Spleen (tissue), 11 donors: Measurements from ENCODE around the gene SLC4A2. TPM values are rescaled to one million over a fixed set of nuclear protein-coding genes. Genes with fewer than 3 reads are reported as not detected.

Source experiments
- DNase-seq: peaks from one replicate; pipeline ENCODE4 v3.0.0-alpha.2; 2020
- H3K27ac ChIP-seq, 8 donors: fragments of 200-600 bp; sonication (generic) in 7 of 8; 1 replicate in 4 of 8; 2 replicates in 4 of 8; pipeline versions ENCODE4 v1.5.0 to v1.8.0; 2016 to 2021; ENCODE audit warnings: inconsistent platforms in 4 of 8, mild to moderate bottlenecking in 4 of 8, moderate library complexity in 1 of 8
- H3K27me3 ChIP-seq, 7 donors: fragments of 200-600 bp; sonication (generic) in 6 of 7; replicated peaks in 1 of 7; 1 replicate in 4 of 7; 2 replicates in 3 of 7; pipeline versions ENCODE4 v1.5.0 to v1.8.0; 2016 to 2021; ENCODE audit warnings: inconsistent platforms in 3 of 7, mild to moderate bottlenecking in 1 of 7
- H3K36me3 ChIP-seq, 6 donors: fragments of 200-600 bp; sonication (generic) in 5 of 6; 1 replicate in 4 of 6; 2 replicates in 2 of 6; pipeline versions ENCODE4 v1.5.0 to v1.8.0; 2016 to 2021; ENCODE audit warnings: inconsistent platforms in 2 of 6
- H3K4me1 ChIP-seq, 6 donors: fragments of 200-600 bp; sonication (generic) in 5 of 6; 1 replicate in 3 of 6; 2 replicates in 3 of 6; pipeline versions ENCODE4 v1.5.0 to v1.8.0; 2016 to 2021; ENCODE audit warnings: inconsistent platforms in 3 of 6
- H3K4me3 ChIP-seq, 8 donors: fragments of 200-600 bp; sonication (generic) in 7 of 8; 1 replicate in 4 of 8; 2 replicates in 4 of 8; pipeline versions ENCODE4 v1.5.0 to v1.8.0; 2016 to 2021; ENCODE audit warnings: inconsistent platforms in 4 of 8, mild to moderate bottlenecking in 4 of 8, moderate library complexity in 2 of 8
- H3K9me3 ChIP-seq, 8 donors: fragments of 200-600 bp; sonication (generic) in 7 of 8; 1 replicate in 4 of 8; 2 replicates in 4 of 8; pipeline versions ENCODE4 v1.5.0 to v1.8.0; 2016 to 2021; ENCODE audit warnings: inconsistent platforms in 4 of 8
- POLR2A ChIP-seq, 3 donors: fragments of 450-650 bp; IDR thresholded peaks; one replicate each; pipeline ENCODE4 v1.5.1; 2017; ENCODE audit warnings: antibody characterized with exemption in 3 of 3, mild to moderate bottlenecking in 1 of 3
- POLR2AphosphoS5 ChIP-seq, 3 donors: sonication (generic); formaldehyde crosslinking; IDR thresholded peaks; one replicate each; pipeline ENCODE4 v1.5.1; 2017; ENCODE audit warnings: antibody characterized with exemption in 3 of 3
- WGBS, 5 donors: extraction: QIAGEN DNeasy Blood & Tissue Kit in 3 of 5; methylation state at CpG; one replicate each; pipeline versions ENCODE4 v1.1.5 to v1.1.7; 2013 to 2018; 5-methylcytosine and 5-hydroxymethylcytosine counted together
- intact Hi-C: fragments of 100-400 bp; cut with DNase I; formaldehyde crosslinking; loops from one replicate; pipeline ENCODE4 v1.15.0; 2023; ENCODE audit warnings: low total_unique reads
- polyA plus RNA-seq, 3 donors: library from polyadenylated mRNA; stranded (reverse); fragments of 200-250 nt; gene quantifications; one replicate each; pipeline ENCODE4 v1.2.1, GENCODE V29; 2013
- total RNA-seq, 7 donors: library from RNA; depleted of rRNA in 3 of 7; stranded (reverse); fragments of >200 nt in 3 of 7; fragmentation: NEBNext Ultra II Directional in 4 of 7; extraction: Animal tissue kit (Norgen Biotek cat#: 25700) in 4 of 7; gene quantifications; one replicate each; pipeline versions ENCODE4 v1.1.0 to v1.2.1, GENCODE V29; 2016 to 2021
- TF ChIP-seq, protein P1 (sequence below), 11 experiments: fragments of 200-600 bp in 7 of 11; fragments of 450-650 bp in 4 of 11; sonication (generic) in 4 of 11; IDR thresholded peaks in 8 of 11; conservative IDR thresholded peaks in 3 of 11; 1 replicate in 7 of 11; 2 replicates in 4 of 11; pipeline versions ENCODE4 v1.4.0 to v1.8.0; 2016 to 2021; ENCODE audit warnings: antibody characterized with exemption in 11 of 11, inconsistent platforms in 4 of 11, mild to moderate bottlenecking in 1 of 11
- donor health status: healthy with polysubstance abuse.
- donor health status: DM: no; HTN: no; CAD: no; lungs with moderate emphysema.
- donor health status: DM: no; HTN: no; CAD: no.
- donor health status: Bipolar disorder and iron deficiency.
- donor health status: healthy.
- donor health status: DM: no; HTN: no; CAD: no.
- donor health status: DM: yes; HTN: yes; CAD: no.

SLC4A2 gene
- total and polyA plus RNA-seq, 10 donors: 43.9 to 122 (median 90.9) TPM

DNA sequence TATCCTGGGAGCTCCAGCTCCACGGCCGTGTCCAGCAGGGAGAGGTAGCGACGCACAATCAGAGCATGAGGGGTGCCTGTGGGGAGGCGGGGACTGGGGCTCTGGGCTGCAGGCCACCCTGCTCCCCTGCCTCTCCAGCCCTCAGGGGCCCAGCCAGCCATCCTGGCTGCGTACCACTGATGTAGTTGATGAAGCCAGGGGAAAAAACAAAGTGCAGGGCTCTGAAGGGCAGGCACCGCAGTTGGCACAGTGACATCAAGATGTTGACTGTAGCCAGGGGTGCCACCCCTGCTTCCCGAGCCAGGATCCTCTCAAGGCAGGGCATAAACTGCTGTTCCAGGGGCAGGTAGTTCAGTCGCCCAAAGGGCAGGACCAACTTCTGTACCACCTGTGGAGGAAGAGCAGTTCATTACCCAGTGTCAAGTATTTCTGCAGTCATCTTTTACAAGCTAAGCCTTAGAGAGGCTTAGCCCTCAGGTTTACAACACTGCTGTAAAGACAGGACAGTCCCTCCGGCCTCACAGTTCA, 18.4 kb downstream of the SLC4A2 start:
- TF ChIP-seq, protein P1, sequence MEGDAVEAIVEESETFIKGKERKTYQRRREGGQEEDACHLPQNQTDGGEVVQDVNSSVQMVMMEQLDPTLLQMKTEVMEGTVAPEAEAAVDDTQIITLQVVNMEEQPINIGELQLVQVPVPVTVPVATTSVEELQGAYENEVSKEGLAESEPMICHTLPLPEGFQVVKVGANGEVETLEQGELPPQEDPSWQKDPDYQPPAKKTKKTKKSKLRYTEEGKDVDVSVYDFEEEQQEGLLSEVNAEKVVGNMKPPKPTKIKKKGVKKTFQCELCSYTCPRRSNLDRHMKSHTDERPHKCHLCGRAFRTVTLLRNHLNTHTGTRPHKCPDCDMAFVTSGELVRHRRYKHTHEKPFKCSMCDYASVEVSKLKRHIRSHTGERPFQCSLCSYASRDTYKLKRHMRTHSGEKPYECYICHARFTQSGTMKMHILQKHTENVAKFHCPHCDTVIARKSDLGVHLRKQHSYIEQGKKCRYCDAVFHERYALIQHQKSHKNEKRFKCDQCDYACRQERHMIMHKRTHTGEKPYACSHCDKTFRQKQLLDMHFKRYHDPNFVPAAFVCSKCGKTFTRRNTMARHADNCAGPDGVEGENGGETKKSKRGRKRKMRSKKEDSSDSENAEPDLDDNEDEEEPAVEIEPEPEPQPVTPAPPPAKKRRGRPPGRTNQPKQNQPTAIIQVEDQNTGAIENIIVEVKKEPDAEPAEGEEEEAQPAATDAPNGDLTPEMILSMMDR (IDR thresholded peaks at IDR 0.05 in 8 of 11, conservative IDR thresholded peaks at IDR 0.05 in 3 of 11): no peak
- TF ChIP-seq POLR2AphosphoS5 (IDR thresholded peaks at IDR 0.05): peak in 1 of 3 donors; percentile 17
- H3K9me3 ChIP-seq: no peaks in the 10 kb centered on the region
- H3K36me3 ChIP-seq: peaks cover 0 to 80% (median 44%) of the 10 kb centered on the region in 6 donors
- intact Hi-C loops: no loop called here
- WGBS, 5 donors: 73 to 84% (median 82%) methylated on average over 9 to 10 of the region's 10 CpGs
- H3K27ac ChIP-seq: peak overlapping the region in 3 of 8 donors; percentile 33 to 45 (median 39)
- no peak overlapping the region for H3K4me3 ChIP-seq
- no peaks in the 10 kb centered on the region for H3K27me3 ChIP-seq
- H3K4me1 ChIP-seq: peaks cover 40 to 57% (median 47%) of the 10 kb centered on the region in 6 donors
- peak; percentile 66 for DNase-seq

DNA sequence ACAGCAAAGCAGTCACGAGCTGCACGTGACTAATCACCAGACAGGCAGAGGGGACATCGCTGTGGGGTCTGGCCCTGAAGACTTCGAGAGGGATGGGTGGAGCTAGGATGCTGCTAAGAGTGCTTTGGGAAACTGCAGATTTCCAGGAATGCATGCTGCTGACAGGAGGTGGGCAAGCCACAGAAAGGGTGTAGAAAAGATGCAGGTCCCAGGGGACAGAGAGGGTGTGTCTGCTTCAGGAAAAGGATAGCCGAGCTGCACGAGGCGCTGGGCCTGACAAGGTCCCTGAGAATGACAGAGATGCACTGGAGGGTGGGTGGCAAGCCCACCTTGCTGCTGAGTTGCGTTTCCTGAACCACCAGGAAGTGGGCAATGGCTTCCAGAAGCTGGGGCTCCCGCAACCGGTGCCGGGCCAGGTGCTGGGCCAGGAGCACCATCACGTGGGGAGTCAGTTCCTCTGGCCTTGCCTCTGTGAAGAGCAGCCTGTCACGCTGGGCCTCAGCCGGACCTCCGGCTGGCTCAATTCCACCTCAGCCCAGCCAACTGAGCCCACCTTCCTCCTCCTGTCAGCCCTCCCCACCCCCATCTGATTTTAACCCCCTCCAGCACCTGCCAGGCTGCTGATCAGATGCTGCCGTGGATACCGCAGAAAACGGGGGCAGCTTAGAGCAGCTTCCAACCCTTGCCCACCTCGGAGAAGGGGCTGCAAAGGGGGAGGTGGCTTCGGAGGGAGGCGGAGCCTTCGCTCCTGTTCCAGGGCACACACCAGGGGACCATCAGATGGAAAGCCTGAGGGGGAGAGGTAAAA, 19.0 kb downstream of the SLC4A2 start:
- Histone ChIP-seq H3K4me1 (peaks cover 41 to 61% (median 49%) of the 10 kb centered on the region in 6 donors), H3K36me3 (peaks cover 0 to 73% (median 38%) of the 10 kb centered on the region in 6 donors), H3K9me3 (no peaks in the 10 kb centered on the region), H3K4me3 (peak overlapping the region in 1 of 8 donors; percentile 90), H3K27ac (peak overlapping the region in 3 of 8 donors; percentile 33 to 45 (median 39)), H3K27me3 (no peaks in the 10 kb centered on the region)
- whole genome bisulfite sequencing, 5 donors: 49 to 69% (median 60%) methylated on average over 22 of the region's 22 CpGs
- peak; percentile 80 for DNase-seq
- intact Hi-C loops: no loop called here
- TF ChIP-seq, protein P1 (IDR thresholded peaks at IDR 0.05 in 8 of 11, conservative IDR thresholded peaks at IDR 0.05 in 3 of 11): no peak
- TF ChIP-seq POLR2AphosphoS5 (IDR thresholded peaks at IDR 0.05): peak in 2 of 3 donors; percentile 42 to 59

DNA sequence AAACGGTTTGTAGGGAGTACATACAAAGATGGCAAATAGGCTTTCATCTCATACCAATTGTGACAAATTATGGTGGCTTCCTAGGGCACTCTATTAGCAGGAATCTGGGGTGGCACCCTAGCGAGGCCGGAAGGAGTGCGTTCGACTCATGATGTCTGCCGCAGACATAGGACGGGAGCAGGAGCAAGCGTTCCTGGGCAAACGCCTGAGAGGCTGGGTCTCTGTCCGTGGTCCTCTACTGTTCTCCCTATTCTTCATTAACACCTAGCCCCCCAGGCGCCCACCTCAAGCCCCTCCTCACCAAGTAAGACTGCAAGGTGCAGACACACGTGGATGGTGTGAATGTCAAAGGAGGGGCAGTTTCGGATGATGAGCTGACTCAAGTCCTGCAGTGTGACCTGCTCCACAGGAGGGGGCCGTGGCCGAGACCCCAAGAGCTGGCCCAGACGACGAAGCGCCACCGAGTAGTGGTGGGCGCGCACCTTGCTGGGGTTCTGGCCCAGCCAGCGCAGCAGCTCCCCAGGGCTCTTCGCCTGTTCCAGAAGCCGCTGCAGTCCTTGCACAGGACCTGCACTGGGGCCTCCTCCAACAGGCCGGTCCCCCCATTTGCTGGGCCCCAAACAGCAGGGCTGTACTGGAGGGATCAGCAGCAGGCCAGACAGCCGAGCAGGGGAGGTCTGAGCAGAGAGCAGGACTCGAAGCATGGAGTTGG, 20.0 kb downstream of the SLC4A2 start:
- intact Hi-C loops: no loop called here
- Histone ChIP-seq H3K4me3 (peak overlapping the region in 7 of 8 donors; percentile 90 to 98 (median 93)), H3K27ac (peak overlapping the region in 4 of 8 donors; percentile 94 to 97 (median 95))

More for the DNA sequence above, 20.0 kb downstream of the SLC4A2 start:
- TF ChIP-seq POLR2A (IDR thresholded peaks at IDR 0.05) (no peak), POLR2AphosphoS5 (IDR thresholded peaks at IDR 0.05) (no peak)
- TF ChIP-seq, protein P1 (IDR thresholded peaks at IDR 0.05 in 8 of 11, conservative IDR thresholded peaks at IDR 0.05 in 3 of 11): no peak
- Histone ChIP-seq H3K27me3 (no peaks in the 10 kb centered on the region), H3K4me1 (peaks cover 41 to 69% (median 56%) of the 10 kb centered on the region in 6 donors), H3K9me3 (no peaks in the 10 kb centered on the region), H3K36me3 (peaks cover 0 to 64% (median 29%) of the 10 kb centered on the region in 6 donors)
- whole genome bisulfite sequencing, 5 donors: 81 to 90% (median 85%) methylated on average over 17 to 27 of the region's 27 CpGs
- DNase-seq: peak; percentile 83
